ENCODE measurements around the gene PTPN3.

GRCh38 chr9:109488791-109489492 lies 9.2 kb downstream of the PTPN3 start:
- TF ChIP-seq EZH2phosphoT487 (IDR thresholded peaks at IDR 0.05; ENCODE audit: borderline replicate concordance, low read depth) (no peak), CTCF (IDR thresholded peaks at IDR 0.05) (no peak), REST (IDR thresholded peaks at IDR 0.05; ENCODE audit: low read depth, low read length) (no peak), GABPA (IDR thresholded peaks at IDR 0.05; ENCODE audit: low read depth) (no peak), TCF12 (IDR thresholded peaks at IDR 0.05) (no peak)
